Measurements from ENCODE around the gene DNPH1. TPM values are rescaled to one million over a fixed set of nuclear protein-coding genes. Genes with fewer than 3 reads are reported as not detected.

The DNPH1 gene
- total and polyA plus RNA-seq, 9 of the 15 experiments (the other 6 are each of a cell fraction or from before 2014, with no cell fraction given), result 7.3 to 300 (median 68.7) TPM

GRCh38 chr6:43220439-43220951 lies 8.8 kb downstream of the DNPH1 start:
- H3K27ac ChIP-seq (ENCODE audit: extremely low read depth, low read depth, low read length), result no peak overlapping the region

DNA sequence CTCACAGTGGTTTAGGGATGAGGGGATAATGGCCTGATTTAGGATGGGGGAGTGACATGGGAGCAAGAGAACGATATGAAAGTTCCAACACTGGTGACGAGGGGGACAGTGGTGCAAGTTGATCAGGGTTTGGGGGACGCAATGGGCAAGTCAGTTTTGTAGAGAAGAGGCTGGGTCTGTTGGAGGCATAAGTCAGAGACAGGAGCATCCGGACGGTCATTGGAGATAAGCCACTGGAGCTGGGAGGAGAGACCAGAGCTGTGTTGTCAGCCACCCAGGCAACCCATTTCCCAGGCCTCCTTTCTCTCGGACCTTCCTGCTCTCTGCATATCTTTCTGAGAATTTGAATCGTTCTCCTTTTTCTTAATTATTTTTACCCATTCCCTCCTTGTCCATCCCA lies 9.5 kb downstream of the DNPH1 start:
- peaks cover 12 to 28% of the 10 kb centered on the region in 2 experiments; a peak in 4 of 5 replicates for H3K4me1 ChIP-seq (replicated peaks in 1 of 2; ENCODE audit: control insufficient read depth in 2 of 2, insufficient read depth in 2 of 2, low read length in 2 of 2)
- H3K9me1 ChIP-seq (ENCODE audit: control insufficient read depth, insufficient read depth, low read length), result no peaks in the 10 kb centered on the region
- in situ Hi-C loops (cut with MboI) (no loop called here), intact Hi-C loops (cut with micrococcal nuclease) (no loop called here)
- POLR2A ChIA-PET, result interaction anchor here (0.5 to 10.7 kb wide), 13 partner anchors 6 to 299 kb away, joined by 3 to 118 read pairs (median 5); partner anchors contain the start of genes CUL9, DNPH1 and SRF
- H3K27ac ChIP-seq (ENCODE audit: extremely low read depth, low read depth, low read length), result 0 out of 3 replicates have a peak overlapping the region, but pooled peaks have one; percentile 21
- FAIRE-seq (peak; percentile 81), ATAC-seq (peak; percentile 76), DNase-seq (ENCODE audit: extremely low read depth in 1 of 4, low spot score in 3 of 4) (peak in 2 of 4 experiments; percentile 71 to 78)
- H2AFZ ChIP-seq (ENCODE audit: low read depth, low read length), result 0 out of 2 replicates have a peak overlapping the region, but pooled peaks have one; percentile 5
- 14% methylated on average over 7 of the region's 7 CpGs for WGBS (ENCODE audit: insufficient coverage, low coverage, missing lambda C conversion rate)
- no peaks in the 10 kb centered on the region for H4K20me1 ChIP-seq (replicated peaks; ENCODE audit: control insufficient read depth, insufficient read depth, low read length)
- no peak overlapping the region for H3K4me3 ChIP-seq
- H3K36me3 ChIP-seq (ENCODE audit: control insufficient read depth, insufficient read depth, low read length), result peaks cover 18% of the 10 kb centered on the region; the same call in 1 of the 3 replicates
- no peaks in the 10 kb centered on the region for H3K9me3 ChIP-seq (replicated peaks; ENCODE audit: control insufficient read depth, insufficient read depth, low read depth, low read length)
- BruUV-seq (replicated peaks), result no TSS peak
- H3K27me3 ChIP-seq (ENCODE audit: control insufficient read depth in 2 of 2, insufficient read depth in 2 of 2, low read length in 2 of 2), result no peaks in the 10 kb centered on the region
- peak overlapping the region; percentile 30 for H3K4me2 ChIP-seq (ENCODE audit: insufficient read depth, low read length)
- CTCF ChIA-PET (ENCODE audit: low intra/inter-chr PET ratio), result no interaction called here
- peak overlapping the region in 1 of 2 experiments; percentile 76; a peak in 1 of 4 replicates for H3K9ac ChIP-seq (ENCODE audit: insufficient read depth in 1 of 2, low read depth in 2 of 2, low read length in 2 of 2)
- H3K79me2 ChIP-seq (ENCODE audit: control insufficient read depth, insufficient read depth, low read length), result no peaks in the 10 kb centered on the region
- TF ChIP-seq, protein P1, sequence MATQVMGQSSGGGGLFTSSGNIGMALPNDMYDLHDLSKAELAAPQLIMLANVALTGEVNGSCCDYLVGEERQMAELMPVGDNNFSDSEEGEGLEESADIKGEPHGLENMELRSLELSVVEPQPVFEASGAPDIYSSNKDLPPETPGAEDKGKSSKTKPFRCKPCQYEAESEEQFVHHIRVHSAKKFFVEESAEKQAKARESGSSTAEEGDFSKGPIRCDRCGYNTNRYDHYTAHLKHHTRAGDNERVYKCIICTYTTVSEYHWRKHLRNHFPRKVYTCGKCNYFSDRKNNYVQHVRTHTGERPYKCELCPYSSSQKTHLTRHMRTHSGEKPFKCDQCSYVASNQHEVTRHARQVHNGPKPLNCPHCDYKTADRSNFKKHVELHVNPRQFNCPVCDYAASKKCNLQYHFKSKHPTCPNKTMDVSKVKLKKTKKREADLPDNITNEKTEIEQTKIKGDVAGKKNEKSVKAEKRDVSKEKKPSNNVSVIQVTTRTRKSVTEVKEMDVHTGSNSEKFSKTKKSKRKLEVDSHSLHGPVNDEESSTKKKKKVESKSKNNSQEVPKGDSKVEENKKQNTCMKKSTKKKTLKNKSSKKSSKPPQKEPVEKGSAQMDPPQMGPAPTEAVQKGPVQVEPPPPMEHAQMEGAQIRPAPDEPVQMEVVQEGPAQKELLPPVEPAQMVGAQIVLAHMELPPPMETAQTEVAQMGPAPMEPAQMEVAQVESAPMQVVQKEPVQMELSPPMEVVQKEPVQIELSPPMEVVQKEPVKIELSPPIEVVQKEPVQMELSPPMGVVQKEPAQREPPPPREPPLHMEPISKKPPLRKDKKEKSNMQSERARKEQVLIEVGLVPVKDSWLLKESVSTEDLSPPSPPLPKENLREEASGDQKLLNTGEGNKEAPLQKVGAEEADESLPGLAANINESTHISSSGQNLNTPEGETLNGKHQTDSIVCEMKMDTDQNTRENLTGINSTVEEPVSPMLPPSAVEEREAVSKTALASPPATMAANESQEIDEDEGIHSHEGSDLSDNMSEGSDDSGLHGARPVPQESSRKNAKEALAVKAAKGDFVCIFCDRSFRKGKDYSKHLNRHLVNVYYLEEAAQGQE (IDR thresholded peaks at IDR 0.05; ENCODE audit: borderline replicate concordance), result no peak
- TF ChIP-seq, protein P1 (CRISPR knock-in tag; IDR thresholded peaks at IDR 0.05; ENCODE audit: low read depth), result no peak
- TF ChIP-seq ZNF12 (CRISPR knock-in tag; IDR thresholded peaks at IDR 0.05) (no peak), EHMT2 (IDR thresholded peaks at IDR 0.05) (peak; percentile 75), CHD4 (IDR thresholded peaks at IDR 0.05; ENCODE audit: insufficient read depth, insufficient replicate concordance, low read depth, low read length, poor library complexity, severe bottlenecking) (no peak)

More at GRCh38 chr6:43220439-43220951, 8.8 kb downstream of the DNPH1 start:
- FAIRE-seq (no peak), ATAC-seq (no peak), DNase-seq (ENCODE audit: extremely low read depth in 1 of 4, low spot score in 3 of 4) (no peak)
- WGBS (ENCODE audit: insufficient coverage, low coverage, missing lambda C conversion rate), result 80% methylated on average over 15 of the region's 16 CpGs
- peaks cover 21% of the 10 kb centered on the region; the same call in 1 of the 3 replicates for H3K36me3 ChIP-seq (ENCODE audit: control insufficient read depth, insufficient read depth, low read length)
- H3K79me2 ChIP-seq (ENCODE audit: control insufficient read depth, insufficient read depth, low read length), result no peaks in the 10 kb centered on the region
- CTCF ChIA-PET (ENCODE audit: low intra/inter-chr PET ratio), result no interaction called here
- H3K4me2 ChIP-seq (ENCODE audit: insufficient read depth, low read length), result no peak overlapping the region
- H4K20me1 ChIP-seq (replicated peaks; ENCODE audit: control insufficient read depth, insufficient read depth, low read length), result no peaks in the 10 kb centered on the region
- H3K27me3 ChIP-seq (ENCODE audit: control insufficient read depth in 2 of 2, insufficient read depth in 2 of 2, low read length in 2 of 2), result no peaks in the 10 kb centered on the region
- no TSS peak for BruUV-seq (replicated peaks)
- intact Hi-C loops (cut with micrococcal nuclease), result no loop called here
- H3K9me3 ChIP-seq (replicated peaks; ENCODE audit: control insufficient read depth, insufficient read depth, low read depth, low read length), result no peaks in the 10 kb centered on the region
- in situ Hi-C loops (cut with MboI), result no loop called here
- TF ChIP-seq RBM22 (IDR thresholded peaks at IDR 0.05; ENCODE audit: low read depth, low read length, poor library complexity, severe bottlenecking) (peak; percentile 22), POLR2G (IDR thresholded peaks at IDR 0.05; ENCODE audit: low read depth, low read length) (peak; percentile 78), MBD2 (IDR thresholded peaks at IDR 0.05; ENCODE audit: borderline replicate concordance, low read depth) (no peak)
- H3K4me1 ChIP-seq (replicated peaks in 1 of 2; ENCODE audit: control insufficient read depth in 2 of 2, insufficient read depth in 2 of 2, low read length in 2 of 2), result peaks cover 12 to 28% of the 10 kb centered on the region in 2 experiments; a peak in 4 of 5 replicates
- H3K4me3 ChIP-seq, result no peak overlapping the region
- no peaks in the 10 kb centered on the region for H3K9me1 ChIP-seq (ENCODE audit: control insufficient read depth, insufficient read depth, low read length)
- POLR2A ChIA-PET, result interaction anchor here (0.5 to 11.2 kb wide), 19 partner anchors 4 to 318 kb away, joined by 3 to 118 read pairs (median 5); partner anchors contain the start of genes CUL9, DNPH1 and SRF
- H2AFZ ChIP-seq (ENCODE audit: low read depth, low read length), result no peak overlapping the region
- H3K9ac ChIP-seq (ENCODE audit: insufficient read depth in 1 of 2, low read depth in 2 of 2, low read length in 2 of 2), result peak overlapping the region in 1 of 2 experiments; percentile 76; a peak in 2 of 4 replicates
